ENCODE results near the gene MC4R.

Gene MC4R

DNA sequence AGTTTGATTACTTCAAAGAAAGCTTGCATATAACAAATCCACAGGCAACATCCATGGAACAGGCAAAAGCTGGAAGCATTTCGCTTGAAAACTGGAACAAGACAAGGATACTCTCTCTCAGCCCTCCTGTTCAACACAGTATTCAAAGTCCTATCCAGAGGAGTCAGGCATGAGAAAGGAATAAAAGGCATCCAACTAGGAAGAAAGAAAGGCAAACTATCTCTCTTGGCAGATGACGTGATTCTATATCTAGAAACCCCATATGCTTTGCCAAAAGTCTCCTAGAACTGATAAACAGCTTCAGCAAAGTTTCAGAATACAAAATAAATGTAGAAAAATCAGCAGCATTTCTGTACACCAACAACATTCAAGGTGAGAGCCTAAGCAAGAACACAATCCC lies 34.1 kb upstream of the MC4R start:
- ChIA-PET CTCF (interaction anchor here (0.6 to 2.6 kb wide), 2 partner anchors 8 to 125 kb away, joined by 3 to 8 read pairs; no protein-coding TSS in a partner anchor), POLR2A (no interaction called here)
- no peak for DNase-seq (ENCODE audit: low read depth, low spot score)
- H3K4me3 ChIP-seq (ENCODE audit: low read depth, low read length) = no peak overlapping the region
- TF ChIP-seq, protein P1, sequence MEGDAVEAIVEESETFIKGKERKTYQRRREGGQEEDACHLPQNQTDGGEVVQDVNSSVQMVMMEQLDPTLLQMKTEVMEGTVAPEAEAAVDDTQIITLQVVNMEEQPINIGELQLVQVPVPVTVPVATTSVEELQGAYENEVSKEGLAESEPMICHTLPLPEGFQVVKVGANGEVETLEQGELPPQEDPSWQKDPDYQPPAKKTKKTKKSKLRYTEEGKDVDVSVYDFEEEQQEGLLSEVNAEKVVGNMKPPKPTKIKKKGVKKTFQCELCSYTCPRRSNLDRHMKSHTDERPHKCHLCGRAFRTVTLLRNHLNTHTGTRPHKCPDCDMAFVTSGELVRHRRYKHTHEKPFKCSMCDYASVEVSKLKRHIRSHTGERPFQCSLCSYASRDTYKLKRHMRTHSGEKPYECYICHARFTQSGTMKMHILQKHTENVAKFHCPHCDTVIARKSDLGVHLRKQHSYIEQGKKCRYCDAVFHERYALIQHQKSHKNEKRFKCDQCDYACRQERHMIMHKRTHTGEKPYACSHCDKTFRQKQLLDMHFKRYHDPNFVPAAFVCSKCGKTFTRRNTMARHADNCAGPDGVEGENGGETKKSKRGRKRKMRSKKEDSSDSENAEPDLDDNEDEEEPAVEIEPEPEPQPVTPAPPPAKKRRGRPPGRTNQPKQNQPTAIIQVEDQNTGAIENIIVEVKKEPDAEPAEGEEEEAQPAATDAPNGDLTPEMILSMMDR (IDR thresholded peaks at IDR 0.05; ENCODE audit: insufficient read depth, low read length, missing control alignments) = no peak

DNA sequence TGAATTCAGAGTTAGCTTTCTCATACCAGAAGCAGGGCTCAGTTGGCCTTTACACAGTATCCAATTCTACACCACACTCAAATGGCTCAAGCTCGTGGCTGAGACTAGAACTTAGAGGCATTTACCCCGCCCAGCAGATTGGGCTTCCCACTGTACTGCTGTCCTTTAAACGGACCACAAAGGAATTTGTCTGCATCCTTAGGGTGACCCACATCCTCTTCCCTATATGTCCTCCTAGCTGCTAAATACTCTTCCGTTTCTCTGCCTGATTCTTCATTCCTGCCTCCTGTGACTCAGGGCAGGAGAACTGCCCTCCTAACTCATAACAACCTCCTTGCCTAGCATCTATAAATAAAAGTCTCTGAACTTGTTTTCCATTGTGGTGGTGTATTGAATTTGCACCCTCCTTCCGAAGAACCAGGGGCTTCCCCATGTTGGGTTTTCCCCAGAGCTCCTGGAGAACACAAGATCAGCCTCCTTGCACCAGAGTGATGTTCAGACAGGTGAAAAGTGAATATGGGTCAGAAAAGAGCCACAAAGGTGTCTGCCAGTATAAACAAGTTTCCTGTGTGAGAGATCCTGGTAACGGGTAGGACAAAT lies 32.0 kb upstream of the MC4R start:
- H3K4me3 ChIP-seq (ENCODE audit: low read depth, low read length) = no peak overlapping the region
- DNase-seq (ENCODE audit: low read depth, low spot score) = no peak
- TF ChIP-seq, protein P1 (IDR thresholded peaks at IDR 0.05; ENCODE audit: insufficient read depth, low read length, missing control alignments) = no peak
- CTCF ChIA-PET = interaction anchor here (0.9 to 2.6 kb wide), 2 partner anchors 10 to 11 kb away, joined by 3 to 8 read pairs; no protein-coding TSS in a partner anchor
- POLR2A ChIA-PET = no interaction called here

DNA sequence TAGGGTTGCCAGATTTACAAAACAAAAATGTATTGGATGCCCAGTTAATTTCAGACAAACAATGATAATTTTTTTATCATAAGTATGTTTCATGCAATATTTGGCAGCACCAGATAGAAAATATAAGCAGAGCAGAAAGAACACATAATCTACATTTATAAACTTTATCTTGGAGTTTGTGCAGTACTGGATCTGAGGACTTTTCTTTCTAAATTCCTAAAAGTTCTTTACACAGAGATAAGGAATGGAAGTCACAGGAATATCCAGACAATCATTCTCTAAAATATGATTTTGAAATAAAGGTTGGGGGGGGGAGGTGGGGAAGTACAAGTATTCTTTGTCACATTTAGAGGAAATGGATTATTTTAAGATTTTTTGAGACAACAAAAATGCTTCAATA lies 28.8 kb upstream of the MC4R start:
- POLR2A ChIA-PET = no interaction called here
- CTCF ChIA-PET = no interaction called here
- TF ChIP-seq, protein P1 (IDR thresholded peaks at IDR 0.05; ENCODE audit: insufficient read depth, low read length, missing control alignments) = no peak
- H3K4me3 ChIP-seq (ENCODE audit: low read depth, low read length) = no peak overlapping the region
- DNase-seq (ENCODE audit: low read depth, low spot score) = no peak

DNA sequence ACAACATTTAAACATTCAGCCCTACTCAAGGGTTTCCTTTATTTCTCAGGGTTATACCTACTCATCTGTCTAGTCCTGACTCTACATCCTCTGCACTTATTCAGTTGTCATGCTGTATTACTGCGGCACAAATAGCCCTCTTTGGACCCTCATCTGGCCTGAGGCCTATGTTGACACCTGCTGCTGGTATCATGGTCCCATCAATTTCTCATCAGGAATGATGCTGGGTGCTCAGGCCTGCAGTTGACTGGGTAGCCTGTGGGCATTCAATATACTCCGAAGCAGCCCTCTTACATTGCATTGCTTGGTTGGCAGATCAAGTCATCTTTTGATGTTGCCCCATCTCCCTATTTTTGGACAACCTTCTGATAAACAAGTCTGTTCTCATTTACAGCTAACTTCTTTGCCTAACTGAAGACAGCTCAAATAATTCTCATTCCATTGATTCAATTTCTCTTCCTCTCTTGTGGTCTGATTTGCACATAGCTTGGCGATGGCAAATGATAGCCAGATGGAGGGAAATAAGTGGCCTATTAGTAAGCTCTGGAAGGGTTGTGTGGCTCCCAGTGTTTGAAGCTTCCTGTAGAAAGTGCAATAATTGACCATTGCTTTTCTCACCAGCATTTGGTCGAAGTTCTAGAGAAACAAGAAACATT lies 19.1 kb upstream of the MC4R start:
- DNase-seq (ENCODE audit: low read depth, low spot score) = peak; percentile 44
- TF ChIP-seq, protein P1 (IDR thresholded peaks at IDR 0.05; ENCODE audit: insufficient read depth, low read length, missing control alignments) = no peak
- H3K4me3 ChIP-seq (ENCODE audit: low read depth, low read length) = no peak overlapping the region
- ChIA-PET CTCF (interaction anchor here (1.6 kb wide), 1 partner anchor 23 kb away, joined by 4 read pairs; no protein-coding TSS in a partner anchor), POLR2A (no interaction called here)

DNA sequence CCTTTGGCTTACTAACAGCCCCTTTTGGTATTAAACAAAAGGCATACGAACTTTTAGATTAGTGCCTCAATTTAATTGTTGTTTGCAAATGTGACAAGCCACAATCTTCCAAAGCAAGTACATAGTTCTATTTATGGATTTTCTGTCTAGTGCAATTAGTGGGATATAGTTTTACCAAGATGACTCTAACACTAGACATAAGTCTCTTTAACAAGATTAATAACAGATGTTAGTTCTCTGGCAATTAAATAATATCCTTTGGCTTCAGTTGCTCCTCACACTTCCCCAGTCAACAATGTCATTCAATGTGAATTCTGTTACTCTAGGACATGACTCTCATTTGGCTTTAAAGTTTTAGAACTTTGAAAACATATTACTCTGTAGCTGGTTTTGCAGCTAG lies 16.7 kb upstream of the MC4R start:
- POLR2A ChIA-PET = no interaction called here
- CTCF ChIA-PET = no interaction called here
- DNase-seq (ENCODE audit: low read depth, low spot score) = no peak
- TF ChIP-seq, protein P1 (IDR thresholded peaks at IDR 0.05; ENCODE audit: insufficient read depth, low read length, missing control alignments) = no peak
- no peak overlapping the region for H3K4me3 ChIP-seq (ENCODE audit: low read depth, low read length)

DNA sequence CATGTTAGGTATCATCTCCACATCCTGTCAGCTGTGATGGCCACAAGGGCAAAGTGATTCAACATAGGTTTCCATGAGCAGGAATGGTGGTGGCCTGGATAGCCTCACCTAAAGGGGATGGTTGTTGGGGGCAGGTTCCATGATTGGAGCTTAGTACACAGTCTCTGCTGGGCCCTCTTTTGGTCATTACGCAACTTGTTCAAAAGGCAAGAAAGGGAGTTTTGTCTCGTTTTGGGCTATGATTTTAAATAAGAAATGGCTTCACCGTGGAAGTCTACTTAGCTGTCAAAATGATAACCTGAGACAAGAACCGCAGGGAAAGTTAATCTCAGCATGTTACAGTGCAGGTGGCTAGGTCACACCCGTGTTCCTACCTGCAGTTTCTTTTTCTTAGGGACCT lies 13.1 kb upstream of the MC4R start:
- ChIA-PET POLR2A (no interaction called here), CTCF (no interaction called here)
- TF ChIP-seq, protein P1 (IDR thresholded peaks at IDR 0.05; ENCODE audit: insufficient read depth, low read length, missing control alignments) = no peak
- H3K4me3 ChIP-seq (ENCODE audit: low read depth, low read length) = no peak overlapping the region
- DNase-seq (ENCODE audit: low read depth, low spot score) = no peak

Data from AG04449 (cell line).